A549 (cell line): ENCODE results near the gene PSMC4. TPM values are rescaled to one million over a fixed set of nuclear protein-coding genes. Genes with fewer than 3 reads are reported as not detected.

ENCODE experiments used
- ATAC-seq, 2 experiments: fragments of 200-7000 bp in 1 of 2; fragments of >200 bp in 1 of 2; cut with Nextera tagmentation in 1 of 2; cut with Tn5 transposase in 1 of 2; 3 replicates each; pipeline versions ENCODE4 v1.8.0 to v1.9.1; 2018 to 2020; ENCODE audit warnings: mild to moderate bottlenecking in 1 of 2, moderate library complexity in 1 of 2
- CTCF ChIA-PET: fragments of 300-600 bp; sonication (Branson Sonifier 250); formaldehyde crosslinking; extraction: SDS; loops from one replicate; lab custom pipeline; 2021; ENCODE audit warnings: antibody characterized with exemption, inconsistent platforms; lab: Yijun Ruan, JAX
- POLR2A ChIA-PET: fragments of 350-600 bp; formaldehyde crosslinking; extraction: SDS; loops from one replicate; lab custom pipeline; 2021; ENCODE audit warnings: antibody characterized with exemption, inconsistent platforms; lab: Yijun Ruan, JAX
- DNase-seq, 2 experiments: peaks; one replicate each; pipeline versions ENCODE4 v3.0.0 to v3.0.0-alpha.2; 2011 to 2016; ENCODE audit warnings: low read depth in 1 of 2, low spot score in 1 of 2
- FAIRE-seq: peaks from 2 replicates; lab custom pipeline; 2011; peaks lifted over from hg19 to GRCh38; lab: Jason Lieb, UNC
- H3K27ac ChIP-seq, 2 experiments: fragments of >200 bp; sonication (Bioruptor Twin); formaldehyde crosslinking; 3 replicates each; pipeline ENCODE4 v1.5.1; 2016 to 2017
- H3K4me1 ChIP-seq: fragments of >200 bp; sonication (Bioruptor Twin); formaldehyde crosslinking; 3 replicates; pipeline ENCODE4 v1.6.1; 2016
- H3K4me2 ChIP-seq: fragments of >200 bp; sonication (Bioruptor Twin); formaldehyde crosslinking; 3 replicates; pipeline ENCODE4 v1.6.1; 2016
- H3K4me3 ChIP-seq: fragments of >200 bp; sonication (Bioruptor Twin); formaldehyde crosslinking; 3 replicates; pipeline ENCODE4 v1.5.1; 2016
- H3K9me3 ChIP-seq: fragments of >200 bp; sonication (Bioruptor Twin); formaldehyde crosslinking; 3 replicates; pipeline ENCODE4 v1.6.1; 2016
- CBX8 ChIP-seq: fragments of 200-600 bp; sonication (generic); IDR thresholded peaks from 2 replicates; pipeline ENCODE4 v1.6.1; 2016
- CEBPB ChIP-seq, 2 experiments: fragments of >200 bp in 1 of 2; sonication (Bioruptor Twin) in 1 of 2; formaldehyde crosslinking in 1 of 2; IDR thresholded peaks; 2 replicates each; pipeline ENCODE4 v1.6.1; 2012 to 2016
- ESRRA ChIP-seq: fragments of 150-350 bp; IDR thresholded peaks from 2 replicates; pipeline ENCODE4 v1.6.1; 2014; ENCODE audit warnings: mild to moderate bottlenecking, low read length, borderline replicate concordance
- FOSL2 ChIP-seq, 2 experiments: fragments of 450-650 bp in 1 of 2; fragments of >200 bp in 1 of 2; sonication (Bioruptor Twin) in 1 of 2; formaldehyde crosslinking; IDR thresholded peaks; 2 replicates each; pipeline versions ENCODE4 v1.5.0 to v1.6.1; 2016 to 2020; ENCODE audit warnings: mild to moderate bottlenecking in 1 of 2, moderate library complexity in 1 of 2
- HDAC2 ChIP-seq: fragments of 200-600 bp; sonication (generic); IDR thresholded peaks from 2 replicates; pipeline ENCODE4 v1.6.1; 2016
- KDM5A ChIP-seq: fragments of 200-600 bp; sonication (generic); IDR thresholded peaks from 2 replicates; pipeline ENCODE4 v1.6.1; 2016; ENCODE audit warnings: antibody characterized with exemption, mild to moderate bottlenecking
- NFE2L2 ChIP-seq: fragments of 150-350 bp; conservative IDR thresholded peaks from 2 replicates; pipeline ENCODE4 v1.6.1; 2014; ENCODE audit warnings: low read length
- NR3C1 ChIP-seq: fragments of >200 bp; sonication (Bioruptor Twin); formaldehyde crosslinking; IDR thresholded peaks from 3 replicates; pipeline ENCODE4 v1.6.1; 2017
- RCOR1 ChIP-seq: fragments of 150-350 bp; IDR thresholded peaks from 2 replicates; pipeline ENCODE4 v1.6.1; 2014; ENCODE audit warnings: antibody characterized with exemption, low read length, low read depth
- RFX5 ChIP-seq: fragments of 450-650 bp; IDR thresholded peaks from 2 replicates; pipeline ENCODE4 v1.7.1; 2014; ENCODE audit warnings: antibody characterized with exemption, mild to moderate bottlenecking, moderate library complexity
- SREBF2 ChIP-seq: fragments of 450-650 bp; IDR thresholded peaks from 2 replicates; pipeline ENCODE4 v1.6.1; 2014; ENCODE audit warnings: mild to moderate bottlenecking, moderate library complexity
- TFCP2L1 ChIP-seq: fragments of 250-450 bp; sonication (Bioruptor Pico); IDR thresholded peaks from 2 replicates; pipeline ENCODE4 v1.5.0; 2021; ENCODE audit warnings: mild to moderate bottlenecking
- TP53 ChIP-seq: fragments of 250-450 bp; sonication (Bioruptor Pico); IDR thresholded peaks from 2 replicates; pipeline ENCODE4 v1.5.0; 2021; ENCODE audit warnings: mild to moderate bottlenecking, moderate library complexity
- ZFP36 ChIP-seq: fragments of 450-650 bp; IDR thresholded peaks from 2 replicates; pipeline ENCODE4 v1.6.1; 2014; ENCODE audit warnings: borderline replicate concordance; ENCODE audit not compliant: partially characterized antibody
- WGBS: methylation state at CpG from one replicate; pipeline ENCODE4 v1.1.6; 2017; ENCODE audit errors: missing lambda C conversion rate; 5-methylcytosine and 5-hydroxymethylcytosine counted together
- polyA plus RNA-seq, 4 experiments: library from polyadenylated mRNA; depleted of rRNA in 3 of 4; stranded (reverse); fragments of >200 nt; fragmentation: RNase III in 1 of 4; extraction: RNeasy Plus Mini Kit Qiagen cat#74134 plus additional on column Dnase treatment in 1 of 4; gene quantifications; 2 replicates in 3 of 4; 3 replicates in 1 of 4; pipeline ENCODE4 v1.2.3, GENCODE V29; 2011 to 2017
- TF ChIP-seq, protein P1 (sequence below): fragments of >200 bp; sonication (Bioruptor Twin); formaldehyde crosslinking; IDR thresholded peaks from 2 replicates; pipeline ENCODE4 v1.6.1; 2016
- TF ChIP-seq, protein P2 (sequence below): IDR thresholded peaks from 2 replicates; pipeline ENCODE4 v1.6.1; 2012
- TF ChIP-seq, protein P3 (sequence below): fragments of 450-650 bp; IDR thresholded peaks from 2 replicates; pipeline ENCODE4 v1.6.1; 2014; ENCODE audit warnings: antibody characterized with exemption
- TF ChIP-seq, protein P4 (sequence below): IDR thresholded peaks from 2 replicates; pipeline ENCODE4 v1.6.1; 2012; ENCODE audit warnings: low read depth, borderline replicate concordance
- TF ChIP-seq, protein P5 (sequence below): fragments of 200-600 bp; sonication (generic); IDR thresholded peaks from 2 replicates; pipeline ENCODE4 v1.6.1; 2016; ENCODE audit warnings: antibody characterized with exemption, mild to moderate bottlenecking, moderate library complexity

The PSMC4 gene
- polyA plus RNA-seq, 2 of the 4 experiments (the other 2 are of a cell fraction): 192 to 284 TPM

DNA sequence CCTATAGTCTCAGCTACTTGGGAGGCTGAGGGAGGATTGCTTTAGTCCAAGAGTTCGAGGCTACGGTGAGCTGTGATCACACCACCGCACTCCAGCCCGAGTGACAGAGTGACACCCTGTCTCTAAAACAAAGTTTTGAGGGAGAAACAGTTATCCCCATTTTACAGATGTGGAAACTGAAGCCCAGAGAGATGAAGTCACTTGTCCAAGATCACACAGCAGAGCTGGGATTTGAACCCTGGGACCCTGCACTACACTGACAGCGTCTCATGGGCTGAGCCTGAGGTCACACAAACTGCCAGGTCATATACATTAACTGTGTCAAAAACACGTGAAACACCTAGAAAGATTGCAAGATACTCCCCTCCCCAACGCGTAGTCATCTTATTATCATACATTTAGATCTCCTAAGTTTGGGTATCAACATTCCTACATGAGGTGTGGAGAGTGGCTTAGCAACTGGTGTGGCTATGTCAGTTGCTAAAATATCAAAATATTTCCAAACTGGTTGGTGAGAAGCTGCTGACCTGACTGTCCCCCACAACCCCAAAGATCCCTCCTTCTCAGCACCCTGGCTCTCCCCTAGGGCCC, 44.7 kb upstream of the PSMC4 start:
- Histone ChIP-seq H3K4me1 (no peaks in the 10 kb centered on the region), H3K9me3 (peaks cover 12% of the 10 kb centered on the region; the same call in 2 of the 3 replicates), H3K27ac (0 out of 6 replicates have a peak overlapping the region, but pooled peaks of 1 of the 2 experiments have one; percentile 8), H3K4me2 (no peak overlapping the region), H3K4me3 (no peak overlapping the region)
- CTCF ChIA-PET: interaction anchor here (0.7 to 6.0 kb wide), 7 partner anchors 8 to 375 kb away, joined by 3 to 26 read pairs (median 7); partner anchors contain the start of gene PSMC4
- no peak for DNase-seq
- ATAC-seq: peak; percentile 28 to 35; a peak in 3 of 6 replicates
- WGBS: 85% methylated on average over 8 of the region's 8 CpGs
- POLR2A ChIA-PET: interaction anchor here (2.0 kb wide), 1 partner anchor 44 kb away, joined by 6 read pairs; the partner anchor contains the start of gene PSMC4
- peak; percentile 85 for FAIRE-seq
- TF ChIP-seq CBX8 (no peak), ESRRA (no peak), KDM5A (no peak), NFE2L2 (no peak), CEBPB (IDR thresholded peaks at IDR 0.05) (no peak), RCOR1 (no peak), TFCP2L1 (no peak), RFX5 (no peak), TP53 (no peak), FOSL2 (IDR thresholded peaks at IDR 0.05) (no peak), FOSL2 (CRISPR knock-in tag; IDR thresholded peaks at IDR 0.05) (no peak), ZFP36 (no peak), NR3C1 (no peak), HDAC2 (no peak)
- TF ChIP-seq, protein P1, sequence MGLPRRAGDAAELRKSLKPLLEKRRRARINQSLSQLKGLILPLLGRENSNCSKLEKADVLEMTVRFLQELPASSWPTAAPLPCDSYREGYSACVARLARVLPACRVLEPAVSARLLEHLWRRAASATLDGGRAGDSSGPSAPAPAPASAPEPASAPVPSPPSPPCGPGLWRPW: no peak
- TF ChIP-seq, protein P2, sequence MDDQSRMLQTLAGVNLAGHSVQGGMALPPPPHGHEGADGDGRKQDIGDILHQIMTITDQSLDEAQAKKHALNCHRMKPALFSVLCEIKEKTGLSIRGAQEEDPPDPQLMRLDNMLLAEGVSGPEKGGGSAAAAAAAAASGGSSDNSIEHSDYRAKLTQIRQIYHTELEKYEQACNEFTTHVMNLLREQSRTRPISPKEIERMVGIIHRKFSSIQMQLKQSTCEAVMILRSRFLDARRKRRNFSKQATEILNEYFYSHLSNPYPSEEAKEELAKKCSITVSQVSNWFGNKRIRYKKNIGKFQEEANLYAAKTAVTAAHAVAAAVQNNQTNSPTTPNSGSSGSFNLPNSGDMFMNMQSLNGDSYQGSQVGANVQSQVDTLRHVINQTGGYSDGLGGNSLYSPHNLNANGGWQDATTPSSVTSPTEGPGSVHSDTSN: no peak
- TF ChIP-seq, protein P3, sequence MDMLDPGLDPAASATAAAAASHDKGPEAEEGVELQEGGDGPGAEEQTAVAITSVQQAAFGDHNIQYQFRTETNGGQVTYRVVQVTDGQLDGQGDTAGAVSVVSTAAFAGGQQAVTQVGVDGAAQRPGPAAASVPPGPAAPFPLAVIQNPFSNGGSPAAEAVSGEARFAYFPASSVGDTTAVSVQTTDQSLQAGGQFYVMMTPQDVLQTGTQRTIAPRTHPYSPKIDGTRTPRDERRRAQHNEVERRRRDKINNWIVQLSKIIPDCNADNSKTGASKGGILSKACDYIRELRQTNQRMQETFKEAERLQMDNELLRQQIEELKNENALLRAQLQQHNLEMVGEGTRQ: no peak
- TF ChIP-seq, protein P4, sequence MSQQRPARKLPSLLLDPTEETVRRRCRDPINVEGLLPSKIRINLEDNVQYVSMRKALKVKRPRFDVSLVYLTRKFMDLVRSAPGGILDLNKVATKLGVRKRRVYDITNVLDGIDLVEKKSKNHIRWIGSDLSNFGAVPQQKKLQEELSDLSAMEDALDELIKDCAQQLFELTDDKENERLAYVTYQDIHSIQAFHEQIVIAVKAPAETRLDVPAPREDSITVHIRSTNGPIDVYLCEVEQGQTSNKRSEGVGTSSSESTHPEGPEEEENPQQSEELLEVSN: no peak
- TF ChIP-seq, protein P5, sequence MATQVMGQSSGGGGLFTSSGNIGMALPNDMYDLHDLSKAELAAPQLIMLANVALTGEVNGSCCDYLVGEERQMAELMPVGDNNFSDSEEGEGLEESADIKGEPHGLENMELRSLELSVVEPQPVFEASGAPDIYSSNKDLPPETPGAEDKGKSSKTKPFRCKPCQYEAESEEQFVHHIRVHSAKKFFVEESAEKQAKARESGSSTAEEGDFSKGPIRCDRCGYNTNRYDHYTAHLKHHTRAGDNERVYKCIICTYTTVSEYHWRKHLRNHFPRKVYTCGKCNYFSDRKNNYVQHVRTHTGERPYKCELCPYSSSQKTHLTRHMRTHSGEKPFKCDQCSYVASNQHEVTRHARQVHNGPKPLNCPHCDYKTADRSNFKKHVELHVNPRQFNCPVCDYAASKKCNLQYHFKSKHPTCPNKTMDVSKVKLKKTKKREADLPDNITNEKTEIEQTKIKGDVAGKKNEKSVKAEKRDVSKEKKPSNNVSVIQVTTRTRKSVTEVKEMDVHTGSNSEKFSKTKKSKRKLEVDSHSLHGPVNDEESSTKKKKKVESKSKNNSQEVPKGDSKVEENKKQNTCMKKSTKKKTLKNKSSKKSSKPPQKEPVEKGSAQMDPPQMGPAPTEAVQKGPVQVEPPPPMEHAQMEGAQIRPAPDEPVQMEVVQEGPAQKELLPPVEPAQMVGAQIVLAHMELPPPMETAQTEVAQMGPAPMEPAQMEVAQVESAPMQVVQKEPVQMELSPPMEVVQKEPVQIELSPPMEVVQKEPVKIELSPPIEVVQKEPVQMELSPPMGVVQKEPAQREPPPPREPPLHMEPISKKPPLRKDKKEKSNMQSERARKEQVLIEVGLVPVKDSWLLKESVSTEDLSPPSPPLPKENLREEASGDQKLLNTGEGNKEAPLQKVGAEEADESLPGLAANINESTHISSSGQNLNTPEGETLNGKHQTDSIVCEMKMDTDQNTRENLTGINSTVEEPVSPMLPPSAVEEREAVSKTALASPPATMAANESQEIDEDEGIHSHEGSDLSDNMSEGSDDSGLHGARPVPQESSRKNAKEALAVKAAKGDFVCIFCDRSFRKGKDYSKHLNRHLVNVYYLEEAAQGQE: no peak

DNA sequence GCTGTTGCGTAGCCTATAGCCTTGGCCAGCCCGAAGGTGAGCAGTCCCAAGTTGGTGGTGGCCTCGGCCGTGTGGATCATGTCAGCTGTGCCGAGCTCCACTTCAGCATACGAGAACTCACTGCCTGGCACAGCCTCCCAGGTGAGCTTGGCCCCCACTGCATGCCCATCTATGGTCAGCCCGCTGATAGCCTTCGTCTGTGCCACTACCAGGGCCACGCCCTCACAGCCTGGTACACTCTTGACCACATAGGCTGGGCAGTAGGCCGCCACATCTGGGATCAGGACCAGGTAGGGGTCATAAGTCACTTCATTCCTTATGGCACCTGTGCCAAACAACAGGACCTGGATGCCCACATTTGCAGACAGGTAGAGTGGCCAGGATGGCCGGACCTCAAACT, 43.9 kb upstream of the PSMC4 start:
- Histone ChIP-seq H3K9me3 (peaks cover 12% of the 10 kb centered on the region; the same call in 2 of the 3 replicates), H3K4me1 (no peaks in the 10 kb centered on the region), H3K4me3 (no peak overlapping the region), H3K4me2 (no peak overlapping the region), H3K27ac (no peak overlapping the region)
- DNase-seq (no peak), FAIRE-seq (no peak), ATAC-seq (peak; percentile 27 to 37; a peak in 2 of 6 replicates)
- POLR2A ChIA-PET: interaction anchor here (2.0 kb wide), 1 partner anchor 43 kb away, joined by 6 read pairs; the partner anchor contains the start of gene PSMC4
- TF ChIP-seq NFE2L2 (no peak), SREBF2 (no peak)
- 95% methylated on average over 11 of the region's 11 CpGs for WGBS
- CTCF ChIA-PET: interaction anchor here (1.0 to 6.0 kb wide), 7 partner anchors 9 to 83 kb away, joined by 3 to 26 read pairs (median 7); partner anchors contain the start of gene PSMC4
